NCI-H1417 (cell line): ENCODE results near the gene BDH1.

Source experiments
- DNase-seq, 3 experiments: peaks; one replicate each; lab custom pipeline; 2025; lab: John Stamatoyannopoulos, UW

The BDH1 gene

GRCh38 chr3:197505796-197506548, 49.8 kb downstream of the BDH1 start:
- no peak for DNase-seq

GRCh38 chr3:197504641-197505121, 51.1 kb downstream of the BDH1 start:
- no peak for DNase-seq

GRCh38 chr3:197504229-197504628, 51.5 kb downstream of the BDH1 start:
- DNase-seq = no peak

- no peak for DNase-seq
Observed at GRCh38 chr3:197503652-197504051, 52.1 kb downstream of the BDH1 start.

GRCh38 chr3:197501879-197502620, 53.7 kb downstream of the BDH1 start:
- peak in 2 of 3 experiments; percentile 48 to 59 for DNase-seq

GRCh38 chr3:197501496-197501878, 54.3 kb downstream of the BDH1 start:
- peak in 2 of 3 experiments; percentile 10 to 39 for DNase-seq

- DNase-seq = no peak
Observed at GRCh38 chr3:197500812-197501211, 55.0 kb downstream of the BDH1 start.

GRCh38 chr3:197499427-197499826, 56.3 kb downstream of the BDH1 start:
- no peak for DNase-seq

GRCh38 chr3:197498499-197499241, 57.1 kb downstream of the BDH1 start:
- no peak for DNase-seq

- DNase-seq = no peak
Observed at GRCh38 chr3:197496746-197497125, 59.0 kb downstream of the BDH1 start.

GRCh38 chr3:197495999-197496745, 59.6 kb downstream of the BDH1 start:
- DNase-seq = no peak

- no peak for DNase-seq
Observed at GRCh38 chr3:197495499-197495898, 60.3 kb downstream of the BDH1 start.

GRCh38 chr3:197495059-197495455, 60.7 kb downstream of the BDH1 start:
- DNase-seq = no peak

- no peak for DNase-seq
Observed at GRCh38 chr3:197494366-197495058, 61.3 kb downstream of the BDH1 start.

GRCh38 chr3:197493049-197493448, 62.7 kb downstream of the BDH1 start:
- DNase-seq = no peak

GRCh38 chr3:197491923-197492664, 63.7 kb downstream of the BDH1 start:
- no peak for DNase-seq

GRCh38 chr3:197491478-197491877, 64.3 kb downstream of the BDH1 start:
- DNase-seq = no peak

- no peak for DNase-seq
Observed at GRCh38 chr3:197490098-197491058, 65.4 kb downstream of the BDH1 start.

- no peak for DNase-seq
Observed at GRCh38 chr3:197487911-197488391, 67.8 kb downstream of the BDH1 start.
